HG02763 (cell line): Measurements from ENCODE around the gene ZNF74.
"Not testable (repeated sequence)": the region's sequence is repeated elsewhere in the genome, so short reads cannot be mapped to it uniquely, and the experiment has no call there.

Experiments
- ATAC-seq: cut with Tn5 transposase; IDR thresholded peaks from one replicate; pipeline ENCODE4 v1.9.1; 2021; ENCODE audit warnings: mild to moderate bottlenecking, moderate library complexity; ENCODE audit not compliant: unreplicated experiment

ZNF74 gene

GRCh38 chr22:20441631-20442484 is 47.9 kb downstream of the ZNF74 start:
- ATAC-seq = no peak

GRCh38 chr22:20442485-20443284 is 48.7 kb downstream of the ZNF74 start:
- no peak for ATAC-seq

- no peak for ATAC-seq
These were observed 50.4 kb downstream of the ZNF74 start for GRCh38 chr22:20444325-20444724.

GRCh38 chr22:20446383-20446970 is 52.5 kb downstream of the ZNF74 start:
- ATAC-seq = no peak

- ATAC-seq = no peak
These were observed 54.7 kb downstream of the ZNF74 start for GRCh38 chr22:20448630-20449029.

GRCh38 chr22:20449819-20450550 is 56.0 kb downstream of the ZNF74 start:
- no peak for ATAC-seq

- no peak for ATAC-seq
These were observed 56.6 kb downstream of the ZNF74 start for GRCh38 chr22:20450551-20450906.

- ATAC-seq = not testable (repeated sequence)
These were observed 57.3 kb downstream of the ZNF74 start for GRCh38 chr22:20451129-20451778.

- no peak for ATAC-seq
These were observed 58.0 kb downstream of the ZNF74 start for GRCh38 chr22:20451920-20452319.

GRCh38 chr22:20453222-20453621 is 59.3 kb downstream of the ZNF74 start:
- no peak for ATAC-seq

GRCh38 chr22:20455709-20456063 is 61.7 kb downstream of the ZNF74 start:
- no peak for ATAC-seq

GRCh38 chr22:20456064-20456721 is 62.2 kb downstream of the ZNF74 start:
- ATAC-seq = no peak

- ATAC-seq = no peak
These were observed 62.7 kb downstream of the ZNF74 start for GRCh38 chr22:20456722-20457076.

GRCh38 chr22:20457506-20458240 is 63.7 kb downstream of the ZNF74 start:
- ATAC-seq = no peak
